ENCODE measurements around the gene ZNF598. TPM values are rescaled to one million over a fixed set of nuclear protein-coding genes. Genes with fewer than 3 reads are reported as not detected.
"Not testable (repeated sequence)": the region's sequence is repeated elsewhere in the genome, so short reads cannot be mapped to it uniquely, and the experiment has no call there.

The ZNF598 gene
- total and polyA plus RNA-seq, 2 donors, result 5.7 to 46.2 TPM

GRCh38 chr16:1968146-1968953, 41.3 kb downstream of the ZNF598 start:
- Histone ChIP-seq H3K36me3 (ENCODE audit: control insufficient read depth in 2 of 2, insufficient read depth in 2 of 2, low read length in 1 of 2) (peaks cover 0 to 4% of the 10 kb centered on the region in 2 donors), H3K27ac (ENCODE audit: low read depth in 1 of 2, low read length in 1 of 2) (no peak overlapping the region), H3K27me3 (ENCODE audit: control insufficient read depth in 2 of 2, insufficient read depth in 1 of 2, low read length in 1 of 2) (no peaks in the 10 kb centered on the region), H3K4me1 (ENCODE audit: control insufficient read depth in 2 of 2, insufficient read depth in 2 of 2, low read length in 2 of 2) (peaks cover 11 to 35% of the 10 kb centered on the region in 2 donors), H3K4me3 (ENCODE audit: low read length in 2 of 2) (no peak overlapping the region), H3K9me3 (ENCODE audit: control insufficient read depth in 2 of 2, insufficient read depth in 1 of 2, low read length in 1 of 2) (no peaks in the 10 kb centered on the region)
- no peak for DNase-seq (ENCODE audit: low read depth in 6 of 9, low spot score in 9 of 9)
- 96% methylated on average over 41 of the region's 41 CpGs for WGBS

GRCh38 chr16:1966460-1966859, 43.2 kb downstream of the ZNF598 start, which contains the start of gene RNF151:
Gene RNF151 (plus strand): TSS chr16:1966856. CDS start chr16:1966882, 26 bp downstream.
- H3K27me3 ChIP-seq (ENCODE audit: control insufficient read depth in 2 of 2, insufficient read depth in 1 of 2, low read length in 1 of 2), result no peaks in the 10 kb centered on the region
- no peaks in the 10 kb centered on the region for H3K9me3 ChIP-seq (ENCODE audit: control insufficient read depth in 2 of 2, insufficient read depth in 1 of 2, low read length in 1 of 2)
- peak within 1 kb of the TSS; percentile 83 to 95 for H3K4me3 ChIP-seq (ENCODE audit: low read length in 2 of 2)
- DNase-seq (ENCODE audit: low read depth in 6 of 9, low spot score in 9 of 9), result no peak
- 98% methylated on average over 6 of the region's 6 CpGs for WGBS
- H3K4me1 ChIP-seq (ENCODE audit: control insufficient read depth in 2 of 2, insufficient read depth in 2 of 2, low read length in 2 of 2), result peaks cover 8 to 41% of the 10 kb centered on the region in 2 donors
- peaks cover 14 to 23% of the 10 kb centered on the region in 2 donors for H3K36me3 ChIP-seq (ENCODE audit: control insufficient read depth in 2 of 2, insufficient read depth in 2 of 2, low read length in 1 of 2)
- H3K27ac ChIP-seq (ENCODE audit: low read depth in 1 of 2, low read length in 1 of 2), result peak within 1 kb of the TSS in 1 of 2 donors; percentile 88

- DNase-seq (ENCODE audit: low read depth in 6 of 9, low spot score in 9 of 9), result peak in 1 of 9 donors; percentile 37
- WGBS, result 29% methylated on average over 24 of the region's 24 CpGs
- Histone ChIP-seq H3K9me3 (ENCODE audit: control insufficient read depth in 2 of 2, insufficient read depth in 1 of 2, low read length in 1 of 2) (no peaks in the 10 kb centered on the region), H3K4me1 (ENCODE audit: control insufficient read depth in 2 of 2, insufficient read depth in 2 of 2, low read length in 2 of 2) (peaks cover 6 to 40% of the 10 kb centered on the region in 2 donors), H3K27ac (ENCODE audit: low read depth in 1 of 2, low read length in 1 of 2) (peak overlapping the region; percentile 88 to 93), H3K27me3 (ENCODE audit: control insufficient read depth in 2 of 2, insufficient read depth in 1 of 2, low read length in 1 of 2) (no peaks in the 10 kb centered on the region), H3K4me3 (ENCODE audit: low read length in 2 of 2) (peak overlapping the region; percentile 83 to 95), H3K36me3 (ENCODE audit: control insufficient read depth in 2 of 2, insufficient read depth in 2 of 2, low read length in 1 of 2) (peaks cover 19 to 32% of the 10 kb centered on the region in 2 donors)
These were observed 44.1 kb downstream of the ZNF598 start for GRCh38 chr16:1965396-1966001.

GRCh38 chr16:1964506-1965395, 44.9 kb downstream of the ZNF598 start, which contains the start of gene RPS2:
Gene RPS2 (minus strand): TSS chr16:1964826. CDS start chr16:1964625, 201 bp downstream.
- H3K27me3 ChIP-seq (ENCODE audit: control insufficient read depth in 2 of 2, insufficient read depth in 1 of 2, low read length in 1 of 2), result no peaks in the 10 kb centered on the region
- WGBS, result under 1% methylated on average over 97 of the region's 97 CpGs
- peaks cover 19 to 34% of the 10 kb centered on the region in 2 donors for H3K36me3 ChIP-seq (ENCODE audit: control insufficient read depth in 2 of 2, insufficient read depth in 2 of 2, low read length in 1 of 2)
- H3K4me3 ChIP-seq (ENCODE audit: low read length in 2 of 2), result peak within 1 kb of the TSS; percentile 83 to 95
- H3K4me1 ChIP-seq (ENCODE audit: control insufficient read depth in 2 of 2, insufficient read depth in 2 of 2, low read length in 2 of 2), result peaks cover 10 to 43% of the 10 kb centered on the region in 2 donors
- DNase-seq (ENCODE audit: low read depth in 6 of 9, low spot score in 9 of 9), result peak; percentile 93 to 99 (median 95)
- H3K27ac ChIP-seq (ENCODE audit: low read depth in 1 of 2, low read length in 1 of 2), result peak within 1 kb of the TSS; percentile 91 to 95
- H3K9me3 ChIP-seq (ENCODE audit: control insufficient read depth in 2 of 2, insufficient read depth in 1 of 2, low read length in 1 of 2), result no peaks in the 10 kb centered on the region

- Histone ChIP-seq H3K27ac (ENCODE audit: low read depth in 1 of 2, low read length in 1 of 2) (peak overlapping the region; percentile 91 to 95), H3K4me1 (ENCODE audit: control insufficient read depth in 2 of 2, insufficient read depth in 2 of 2, low read length in 2 of 2) (peaks cover 12 to 45% of the 10 kb centered on the region in 2 donors), H3K9me3 (ENCODE audit: control insufficient read depth in 2 of 2, insufficient read depth in 1 of 2, low read length in 1 of 2) (no peaks in the 10 kb centered on the region), H3K4me3 (ENCODE audit: low read length in 2 of 2) (peak overlapping the region; percentile 83 to 95), H3K27me3 (ENCODE audit: control insufficient read depth in 2 of 2, insufficient read depth in 1 of 2, low read length in 1 of 2) (peaks cover 0 to 2% of the 10 kb centered on the region in 2 donors), H3K36me3 (ENCODE audit: control insufficient read depth in 2 of 2, insufficient read depth in 2 of 2, low read length in 1 of 2) (peaks cover 19 to 34% of the 10 kb centered on the region in 2 donors)
- peak in 2 of 9 donors; percentile 28 to 52 for DNase-seq (ENCODE audit: low read depth in 6 of 9, low spot score in 9 of 9)
- 13% methylated on average over 44 of the region's 44 CpGs for WGBS
These were observed 45.7 kb downstream of the ZNF598 start for GRCh38 chr16:1963806-1964505.

- H3K9me3 ChIP-seq (ENCODE audit: control insufficient read depth in 2 of 2, insufficient read depth in 1 of 2, low read length in 1 of 2); H3K4me3 ChIP-seq (ENCODE audit: low read length in 2 of 2); DNase-seq (ENCODE audit: low read depth in 6 of 9, low spot score in 9 of 9); H3K27ac ChIP-seq (ENCODE audit: low read depth in 1 of 2, low read length in 1 of 2): not testable (repeated sequence)
- H3K36me3 ChIP-seq (ENCODE audit: control insufficient read depth in 2 of 2, insufficient read depth in 2 of 2, low read length in 1 of 2), result peaks cover 19 to 34% of the 10 kb centered on the region in 2 donors
- 95% methylated on average over 37 of the region's 37 CpGs for WGBS
- peaks cover 13 to 48% of the 10 kb centered on the region in 2 donors for H3K4me1 ChIP-seq (ENCODE audit: control insufficient read depth in 2 of 2, insufficient read depth in 2 of 2, low read length in 2 of 2)
- peaks cover 2 to 10% of the 10 kb centered on the region in 2 donors for H3K27me3 ChIP-seq (ENCODE audit: control insufficient read depth in 2 of 2, insufficient read depth in 1 of 2, low read length in 1 of 2)
These were observed 47.2 kb downstream of the ZNF598 start for GRCh38 chr16:1962161-1963153.

GRCh38 chr16:1961651-1962067, 48.0 kb downstream of the ZNF598 start:
- H3K4me1 ChIP-seq (ENCODE audit: control insufficient read depth in 2 of 2, insufficient read depth in 2 of 2, low read length in 2 of 2), result peaks cover 13 to 48% of the 10 kb centered on the region in 2 donors
- no peak overlapping the region for H3K4me3 ChIP-seq (ENCODE audit: low read length in 2 of 2)
- peaks cover 2 to 13% of the 10 kb centered on the region in 2 donors for H3K27me3 ChIP-seq (ENCODE audit: control insufficient read depth in 2 of 2, insufficient read depth in 1 of 2, low read length in 1 of 2)
- no peak overlapping the region for H3K27ac ChIP-seq (ENCODE audit: low read depth in 1 of 2, low read length in 1 of 2)
- 88% methylated on average over 6 of the region's 6 CpGs for WGBS
- peaks cover 19 to 34% of the 10 kb centered on the region in 2 donors for H3K36me3 ChIP-seq (ENCODE audit: control insufficient read depth in 2 of 2, insufficient read depth in 2 of 2, low read length in 1 of 2)
- peaks cover 0 to 1% of the 10 kb centered on the region in 2 donors for H3K9me3 ChIP-seq (ENCODE audit: control insufficient read depth in 2 of 2, insufficient read depth in 1 of 2, low read length in 1 of 2)
- DNase-seq (ENCODE audit: low read depth in 6 of 9, low spot score in 9 of 9), result no peak
